K562 (cell line): Measurements from ENCODE around the gene PDE9A. TPM values are rescaled to one million over a fixed set of nuclear protein-coding genes. Genes with fewer than 3 reads are reported as not detected.
A peak's percentile ranks its signal among the peaks of the same experiment; 100 is the strongest.

Experiments used
- ATAC-seq: fragments of 200-7000 bp; cut with Tn5 transposase; 3 replicates; pipeline ENCODE4 v1.9.1; 2020; ENCODE audit warnings: moderate library complexity
- BruUV-seq: library from RNA; stranded (reverse); fragments of 400-500 nt; replicated peaks from 2 replicates; lab custom pipeline; 2021; lab: Mats Ljungman, UMichigan
- CTCF ChIA-PET: fragments of 300-600 bp; formaldehyde crosslinking; extraction: SDS; loops from one replicate; lab custom pipeline; 2021; ENCODE audit warnings: low intra/inter-chr PET ratio; lab: Yijun Ruan, JAX
- POLR2A ChIA-PET: fragments of 300-600, 350-650 bp; sonication (Branson Sonifier 250); formaldehyde crosslinking; extraction: SDS; loops from one replicate; lab custom pipeline; 2021; ENCODE audit warnings: antibody characterized with exemption, inconsistent platforms; lab: Yijun Ruan, JAX
- DNase-seq, 4 experiments: peaks; one replicate each; pipeline versions ENCODE4 v3.0.0 to v3.0.0-alpha.2; 2011 to 2018; ENCODE audit warnings: low spot score in 3 of 4, mixed read lengths in 3 of 4; ENCODE audit errors: extremely low read depth in 1 of 4
- FAIRE-seq: peaks from 2 replicates; lab custom pipeline; 2011; peaks lifted over from hg19 to GRCh38; lab: Jason Lieb, UNC
- H2AFZ ChIP-seq: 2 replicates; pipeline ENCODE4 v1.6.0; 2011; ENCODE audit warnings: low read depth, low read length, control low read depth, inconsistent platforms
- H3K27ac ChIP-seq: fragments of 200-600 bp; 3 replicates; pipeline ENCODE4 v1.8.0; 2011; ENCODE audit warnings: low read depth, mild to moderate bottlenecking, control low read depth, inconsistent platforms, low read length, moderate library complexity, mixed read lengths; ENCODE audit errors: extremely low read depth
- H3K27me3 ChIP-seq, 2 experiments: fragments of 300-600 bp in 1 of 2; 2 replicates in 1 of 2; 3 replicates in 1 of 2; pipeline versions ENCODE4 v1.6.0 to v1.8.0; 2011; ENCODE audit warnings: inconsistent platforms in 2 of 2, low read length in 2 of 2, mild to moderate bottlenecking in 1 of 2, mixed read lengths in 1 of 2, moderate library complexity in 1 of 2; ENCODE audit not compliant: control insufficient read depth in 2 of 2, insufficient read depth in 2 of 2
- H3K36me3 ChIP-seq: fragments of 300-600 bp; 3 replicates; pipeline ENCODE4 v1.8.0; 2011; ENCODE audit warnings: mild to moderate bottlenecking, low read length, inconsistent platforms; ENCODE audit not compliant: control insufficient read depth, insufficient read depth
- H3K4me1 ChIP-seq, 2 experiments: fragments of 200-600 bp in 1 of 2; replicated peaks in 1 of 2; 2 replicates in 1 of 2; 3 replicates in 1 of 2; pipeline versions ENCODE4 v1.5.1 to v1.8.0; 2011; ENCODE audit warnings: inconsistent platforms in 2 of 2, low read length in 2 of 2, mild to moderate bottlenecking in 1 of 2, mixed read lengths in 1 of 2, moderate library complexity in 1 of 2; ENCODE audit not compliant: control insufficient read depth in 2 of 2, insufficient read depth in 2 of 2
- H3K4me2 ChIP-seq: 2 replicates; pipeline ENCODE4 v1.6.1; 2011; ENCODE audit warnings: low read length, control low read depth, inconsistent platforms, mixed read lengths; ENCODE audit not compliant: insufficient read depth
- H3K4me3 ChIP-seq: fragments of 200-600 bp; sonication (generic), shearing (Covaris generic); 2 replicates; pipeline ENCODE4 v1.5.1; 2016; ENCODE audit warnings: control low read depth, inconsistent platforms
- H3K79me2 ChIP-seq: fragments of 200-600 bp; 3 replicates; pipeline ENCODE4 v1.8.0; 2011; ENCODE audit warnings: low read length, inconsistent platforms; ENCODE audit not compliant: control insufficient read depth, insufficient read depth
- H3K9ac ChIP-seq, 2 experiments: 2 replicates each; pipeline versions ENCODE4 v1.6.0 to v1.6.1; 2011; ENCODE audit warnings: low read depth in 2 of 2, low read length in 2 of 2, control low read depth in 1 of 2, inconsistent platforms in 1 of 2, mild to moderate bottlenecking in 1 of 2, mixed read lengths in 1 of 2; ENCODE audit not compliant: insufficient read depth in 1 of 2
- H3K9me1 ChIP-seq: one replicate; pipeline ENCODE4 v1.6.0; 2011; ENCODE audit warnings: inconsistent platforms, mild to moderate bottlenecking, low read length, moderate library complexity; ENCODE audit not compliant: control insufficient read depth, insufficient read depth
- H3K9me3 ChIP-seq: replicated peaks from 2 replicates; pipeline ENCODE4 v1.5.1; 2011; ENCODE audit warnings: low read depth, low read length, inconsistent platforms; ENCODE audit not compliant: control insufficient read depth, insufficient read depth
- H4K20me1 ChIP-seq: replicated peaks from 2 replicates; pipeline ENCODE4 v1.6.1; 2011; ENCODE audit warnings: low read length, inconsistent platforms, mixed read lengths; ENCODE audit not compliant: control insufficient read depth, insufficient read depth
- KLF16 ChIP-seq: IDR thresholded peaks from 2 replicates; pipeline ENCODE4 v1.6.1; 2016; ENCODE audit warnings: antibody characterized with exemption
- MNT ChIP-seq, 2 experiments: fragments of 450-650 bp; conservative IDR thresholded peaks; 2 replicates each; pipeline ENCODE4 v1.6.1; 2017; ENCODE audit warnings: mild to moderate bottlenecking in 2 of 2, moderate library complexity in 2 of 2
- ZC3H4 ChIP-seq: sonication (generic); formaldehyde crosslinking; IDR thresholded peaks from 2 replicates; pipeline ENCODE4 v1.9.0; 2021; ENCODE audit warnings: missing genetic modification reagents, borderline replicate concordance
- ZFP36 ChIP-seq: fragments of 150-350 bp; IDR thresholded peaks from 2 replicates; pipeline ENCODE4 v1.6.1; 2018; ENCODE audit warnings: low read length, low read depth; ENCODE audit not compliant: partially characterized antibody
- WGBS: fragments of 100-300 bp; shearing (Covaris generic); methylation state at CpG from one replicate; pipeline ENCODE4 v1.1.6; 2016; ENCODE audit warnings: low coverage, mixed read lengths; ENCODE audit not compliant: insufficient coverage; ENCODE audit errors: missing lambda C conversion rate; 5-methylcytosine and 5-hydroxymethylcytosine counted together
- in situ Hi-C: fragments of 300-500 bp; cut with MboI; formaldehyde crosslinking; loops from 4 replicates; pipeline ENCODE4 v1.15.0; 2018; ENCODE audit warnings: inconsistent platforms, mixed read lengths
- intact Hi-C: fragments of 100-400 bp; cut with micrococcal nuclease; formaldehyde crosslinking; loops from 2 replicates; pipeline ENCODE4 v1.14.2; 2022
- polyA plus RNA-seq, 8 experiments: library from polyadenylated mRNA; depleted of rRNA in 4 of 8; stranded (reverse) in 5 of 8; unstranded in 3 of 8; fragments of >200 nt; fragmentation: Nextera tagmentation in 2 of 8; fragmentation: Illumina TruSeq in 1 of 8; extraction: Ambion mirVana in 2 of 8; extraction: Trizol in 1 of 8; gene quantifications; 2 replicates each; pipeline versions ENCODE4 v1.2.1 to v1.2.3, GENCODE V29; 2011 to 2014; ENCODE audit warnings: inconsistent platforms in 1 of 8, missing spikeins in 1 of 8
- total RNA-seq, 7 experiments: library from RNA; depleted of rRNA in 6 of 7; stranded (reverse); fragments of >200 nt in 6 of 7; fragmentation: Illumina TruSeq in 2 of 7; extraction: Trizol in 2 of 7; gene quantifications; 2 replicates each; pipeline versions ENCODE4 v1.2.1 to v1.2.3, GENCODE V29; 2011 to 2021; ENCODE audit warnings: low replicate concordance in 1 of 7

PDE9A gene
- total and polyA plus RNA-seq, 9 of the 15 experiments (the other 6 are each of a cell fraction or from before 2014, with no cell fraction given) = 0.07 to 0.27 TPM; not detected in 7

GRCh38 chr21:42815217-42815616, 161.8 kb downstream of the PDE9A start:
- Histone ChIP-seq H4K20me1 (no peaks in the 10 kb centered on the region), H3K9me1 (no peaks in the 10 kb centered on the region), H3K9me3 (no peaks in the 10 kb centered on the region), H3K4me3 (no peak overlapping the region), H2AFZ (no peak overlapping the region), H3K27ac (no peak overlapping the region), H3K4me2 (no peak overlapping the region), H3K36me3 (no peaks in the 10 kb centered on the region), H3K27me3 (peaks cover 7 to 17% of the 10 kb centered on the region in 2 experiments; a peak in 3 of 5 replicates), H3K4me1 (no peaks in the 10 kb centered on the region), H3K9ac (no peak overlapping the region), H3K79me2 (no peaks in the 10 kb centered on the region)
- in situ Hi-C loops (loop anchor here (10.0 kb wide), 1 partner anchor 220 kb away; no protein-coding TSS in a partner anchor), intact Hi-C loops (loop anchor here (5.0 kb wide), 2 partner anchors 223 to 278 kb away; no protein-coding TSS in a partner anchor)
- no peak for ATAC-seq
- FAIRE-seq = no peak
- ChIA-PET CTCF (no interaction called here), POLR2A (interaction anchor here (0.6 kb wide), 2 partner anchors 351 to 421 kb away, joined by 3 to 4 read pairs; no protein-coding TSS in a partner anchor)
- BruUV-seq = no TSS peak
- WGBS = 3% methylated on average over 1 of the region's 1 CpG
- TF ChIP-seq ZC3H4 (no peak), ZFP36 (peak; percentile 22)
- DNase-seq = no peak

DNA sequence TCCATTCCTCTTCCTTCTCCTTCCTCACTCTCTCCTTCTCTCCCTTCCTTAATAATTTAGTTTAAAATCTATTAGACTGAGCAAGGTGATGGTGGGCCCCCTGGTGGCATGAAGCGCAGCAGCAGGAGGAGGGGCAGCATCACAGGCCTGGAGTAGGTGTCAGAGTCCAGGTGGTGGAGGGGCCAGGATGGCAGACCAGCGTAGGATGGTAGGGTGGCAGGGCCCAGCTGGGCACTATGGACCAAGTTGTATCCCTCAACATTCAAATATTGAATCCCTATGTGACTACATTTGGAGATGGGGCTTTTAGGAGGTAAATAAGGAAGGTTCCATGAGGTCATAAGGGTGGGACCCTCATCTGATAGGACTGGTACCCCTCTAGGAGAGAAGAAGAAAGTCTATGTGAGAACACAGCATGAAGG, 164.9 kb downstream of the PDE9A start:
- CTCF ChIA-PET = interaction anchor here (0.7 to 2.6 kb wide), 2 partner anchors 26 to 278 kb away, joined by 3 to 17 read pairs; no protein-coding TSS in a partner anchor
- WGBS = 0% methylated on average over 2 of the region's 2 CpGs
- TF ChIP-seq KLF16 (0 out of 2 replicates have a peak, but pooled peaks have one; percentile 24), MNT (conservative IDR thresholded peaks at IDR 0.05) (no peak)

More for the DNA sequence above, 164.9 kb downstream of the PDE9A start:
- FAIRE-seq = peak; percentile 58
- BruUV-seq = no TSS peak
- Histone ChIP-seq H4K20me1 (no peaks in the 10 kb centered on the region), H2AFZ (no peak overlapping the region), H3K27ac (no peak overlapping the region), H3K4me2 (no peak overlapping the region), H3K9ac (no peak overlapping the region), H3K9me3 (no peaks in the 10 kb centered on the region), H3K9me1 (no peaks in the 10 kb centered on the region), H3K36me3 (no peaks in the 10 kb centered on the region), H3K4me3 (no peak overlapping the region), H3K4me1 (no peaks in the 10 kb centered on the region), H3K79me2 (no peaks in the 10 kb centered on the region), H3K27me3 (peaks cover 0 to 15% of the 10 kb centered on the region in 2 experiments; a peak in 3 of 5 replicates)
- intact Hi-C loops (loop anchor here (1.0 to 5.0 kb wide), 3 partner anchors 26 to 281 kb away; no protein-coding TSS in a partner anchor), in situ Hi-C loops (loop anchor here (10.0 kb wide), 1 partner anchor 224 kb away; no protein-coding TSS in a partner anchor)
- POLR2A ChIA-PET = no interaction called here
- peak; percentile 98 for ATAC-seq
- peak; percentile 69 to 71 (median 70) for DNase-seq
